ENCODE results near the gene MPZL1. TPM values are rescaled to one million over a fixed set of nuclear protein-coding genes. Genes with fewer than 3 reads are reported as not detected.

MPZL1 gene
- total and polyA plus RNA-seq, 2 of the 8 experiments (the other 6 are each of a cell fraction or from before 2014, with no cell fraction given) = 37.8 to 120 TPM

DNA sequence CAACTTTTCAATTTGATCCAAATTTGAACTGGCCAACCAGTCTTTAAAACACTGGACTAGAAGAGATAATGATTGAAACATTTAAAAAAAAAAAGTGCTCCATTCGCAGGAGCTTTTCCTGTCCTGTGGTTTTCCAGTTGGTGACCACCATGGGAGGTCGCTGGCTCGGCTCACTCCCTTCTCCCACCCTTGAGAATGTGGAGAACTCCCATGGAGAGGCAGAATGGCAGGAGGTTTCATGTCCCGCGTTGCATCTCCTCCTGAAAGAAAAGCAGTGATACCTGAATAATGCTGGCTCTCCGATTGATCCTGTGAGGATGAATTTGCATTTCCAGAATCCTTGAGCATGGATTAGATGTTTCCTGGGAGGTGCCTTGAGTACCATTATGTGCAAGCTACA, 16.5 kb upstream of the MPZL1 start:
- H3K23me2 ChIP-seq (ENCODE audit: low read depth, low read length) = no peaks in the 10 kb centered on the region
- 0 out of 2 replicates have a peak overlapping the region, but pooled peaks have one; percentile 3 for H2BK20ac ChIP-seq (ENCODE audit: low read length)
- no peaks in the 10 kb centered on the region for H3K79me2 ChIP-seq (ENCODE audit: control insufficient read depth in 1 of 2, insufficient read depth in 2 of 2, low read length in 2 of 2)
- TF ChIP-seq YY1 (IDR thresholded peaks at IDR 0.05; ENCODE audit: low read depth, low read length) (0 out of 2 replicates have a peak, but pooled peaks have one; percentile 14), SP1 (IDR thresholded peaks at IDR 0.05; ENCODE audit: low read depth, low read length) (0 out of 2 replicates have a peak, but pooled peaks have one; percentile 32), NANOG (IDR thresholded peaks at IDR 0.05; ENCODE audit: insufficient read depth, low read depth, low read length, poor library complexity, severe bottlenecking) (peak; percentile 16), CTBP2 (IDR thresholded peaks at IDR 0.05; ENCODE audit: borderline replicate concordance, insufficient read depth, insufficient read length, low read length) (peak; percentile 34), SAP30 (IDR thresholded peaks at IDR 0.05; ENCODE audit: insufficient read depth, insufficient replicate concordance, low read length) (no peak), HDAC2 (IDR thresholded peaks at IDR 0.05; ENCODE audit: borderline replicate concordance in 1 of 2, low read depth in 2 of 2, low read length in 2 of 2) (peak; percentile 23 to 35; a peak in 1 of 4 replicates), ZNF274 (IDR thresholded peaks at IDR 0.05; ENCODE audit: borderline replicate concordance, extremely low read depth, low read length) (no peak), TEAD4 (IDR thresholded peaks at IDR 0.05; ENCODE audit: low read depth, low read length) (peak; percentile 76)
- no peak for DNase-seq (ENCODE audit: low read depth in 1 of 2, low spot score in 2 of 2)
- no peak overlapping the region for H3K14ac ChIP-seq (ENCODE audit: insufficient read length)
- no peak overlapping the region for H2AFZ ChIP-seq (ENCODE audit: low read length)
- no peak overlapping the region for H2BK120ac ChIP-seq (replicated peaks; ENCODE audit: low read depth, low read length)
- peak overlapping the region; percentile 50 to 54 for H3K4me2 ChIP-seq (ENCODE audit: insufficient read depth in 1 of 2, low read depth in 2 of 2, low read length in 2 of 2)
- ChIA-PET CTCF (ENCODE audit: partially characterized antibody) (interaction anchor here (1.1 to 2.6 kb wide), 4 partner anchors 9 to 165 kb away, joined by 4 to 15 read pairs (median 5); no protein-coding TSS in a partner anchor), POLR2A (ENCODE audit: partially characterized antibody) (interaction anchor here (0.7 to 1.6 kb wide), 5 partner anchors 9 to 152 kb away, joined by 3 to 6 read pairs (median 3); partner anchors contain the start of gene CREG1)
- H3K4ac ChIP-seq (replicated peaks; ENCODE audit: insufficient read length, low read depth, low read length) = no peak overlapping the region
- no peaks in the 10 kb centered on the region for H3K36me3 ChIP-seq (ENCODE audit: control insufficient read depth in 2 of 4, insufficient read depth in 4 of 4, low read length in 3 of 4)
- 8% methylated on average over 6 of the region's 6 CpGs; no CpG with 5 or more reads in 1 of the 2 experiments for WGBS, 2 experiments (ENCODE audit: extremely low coverage in 1 of 2, insufficient coverage in 1 of 2, insufficient read length in 1 of 2, insufficient replicate concordance in 2 of 2, low coverage in 1 of 2, low lambda C conversion rate in 2 of 2, missing lambda C conversion rate in 1 of 2)
- H3K9me3 ChIP-seq (ENCODE audit: insufficient read depth in 2 of 2, low read depth in 1 of 2, low read length in 1 of 2) = no peaks in the 10 kb centered on the region
- H3K27ac ChIP-seq (ENCODE audit: low read depth, low read length) = no peak overlapping the region
- no peaks in the 10 kb centered on the region; a peak in 1 of 7 replicates for H3K27me3 ChIP-seq (replicated peaks in 1 of 4; ENCODE audit: control insufficient read depth in 3 of 4, extremely low read depth in 1 of 4, insufficient read depth in 3 of 4, low read length in 3 of 4)
- no peak overlapping the region for H3K9ac ChIP-seq (replicated peaks in 1 of 4; ENCODE audit: extremely low read depth in 1 of 4, low read depth in 3 of 4, low read length in 3 of 4)
- no peak overlapping the region for H2BK12ac ChIP-seq (ENCODE audit: low read depth, low read length)
- peak; percentile 71 for FAIRE-seq
- H4K8ac ChIP-seq (ENCODE audit: extremely low read depth, insufficient read depth, low read length) = no peak overlapping the region
- no peaks in the 10 kb centered on the region for H4K20me1 ChIP-seq (replicated peaks in 1 of 2; ENCODE audit: control insufficient read depth in 1 of 2, insufficient read depth in 2 of 2, low read length in 2 of 2)
- H4K91ac ChIP-seq (replicated peaks; ENCODE audit: insufficient read length, low read length) = no peak overlapping the region
- H4K5ac ChIP-seq (ENCODE audit: insufficient read length, low read depth, low read length) = no peak overlapping the region
- H3K4me3 ChIP-seq (ENCODE audit: extremely low read depth in 1 of 4, insufficient read depth in 2 of 4, low read depth in 3 of 4, low read length in 4 of 4) = peak overlapping the region in 1 of 4 experiments; percentile 20; a peak in 2 of 8 replicates
- H2BK5ac ChIP-seq (ENCODE audit: low read depth, low read length) = no peak overlapping the region
- H3K18ac ChIP-seq (ENCODE audit: extremely low read depth, low read length) = no peak overlapping the region
- no peak overlapping the region for H3K23ac ChIP-seq (ENCODE audit: insufficient read length)
- no peak overlapping the region for H3K56ac ChIP-seq (replicated peaks; ENCODE audit: insufficient read length, low read depth, low read length)
- H2BK15ac ChIP-seq (ENCODE audit: low read length) = no peak overlapping the region
- no peaks in the 10 kb centered on the region for H3K79me1 ChIP-seq (ENCODE audit: low read depth, low read length)
- H2AK5ac ChIP-seq (ENCODE audit: low read depth, low read length) = no peak overlapping the region
- H3K4me1 ChIP-seq (replicated peaks in 1 of 4; ENCODE audit: control insufficient read depth in 3 of 4, insufficient read depth in 4 of 4, low read length in 3 of 4) = peaks cover 2 to 19% (median 12%) of the 10 kb centered on the region in 4 experiments; a peak in 4 of 7 replicates
